ENCODE data around the gene TBK1.

Gene TBK1

GRCh38 chr12:64549108-64549507 lies 97.2 kb downstream of the TBK1 start:
- no peak for DNase-seq (ENCODE audit: low read depth)

DNA sequence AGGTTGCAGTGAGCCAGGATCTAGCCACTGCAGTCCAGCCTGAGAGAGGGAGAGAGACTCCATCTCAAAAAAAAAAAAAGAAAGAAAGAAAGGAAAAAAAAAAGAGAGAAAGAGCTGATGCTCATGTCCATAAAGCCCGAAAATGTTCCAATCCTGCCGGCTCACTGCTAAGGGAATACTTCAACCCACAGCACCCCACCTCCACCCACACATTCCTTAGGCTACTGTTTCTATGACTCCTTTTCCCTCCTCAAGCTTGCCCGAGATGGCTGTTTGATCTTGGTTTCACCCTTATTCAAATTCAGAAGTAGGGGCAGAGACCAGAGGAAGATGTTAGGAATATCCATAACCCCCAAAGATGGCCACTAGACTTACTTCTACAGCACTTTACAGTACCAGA lies 98.8 kb downstream of the TBK1 start:
- no peak for DNase-seq (ENCODE audit: low read depth)

DNA sequence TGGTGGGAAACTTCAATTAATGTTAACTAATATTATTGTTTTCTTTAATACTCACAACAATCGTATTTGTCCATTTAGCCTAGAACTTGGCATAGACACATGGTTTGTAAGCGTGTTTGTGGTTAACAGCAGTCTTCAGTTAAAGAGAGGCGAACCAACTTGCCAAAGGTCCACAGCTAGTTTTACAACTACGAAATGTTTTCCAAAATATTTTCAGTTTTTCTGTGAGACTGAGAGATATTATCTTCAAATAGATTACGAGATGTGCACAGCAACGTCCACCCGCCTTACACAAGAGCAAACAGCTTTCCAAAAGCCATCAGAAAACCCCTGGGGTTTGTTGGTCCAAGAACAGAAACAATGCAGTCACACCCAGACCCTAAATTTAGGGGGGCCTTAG lies 99.8 kb downstream of the TBK1 start:
- no peak for DNase-seq (ENCODE audit: low read depth)
